Osteocyte (in vitro differentiated cells): ENCODE data around the gene RAVER1. TPM values are rescaled to one million over a fixed set of nuclear protein-coding genes. Genes with fewer than 3 reads are reported as not detected.

ENCODE experiments used
- DNase-seq: peaks from one replicate; pipeline ENCODE4 v3.0.0; 2021; ENCODE audit warnings: mixed read lengths; ENCODE audit not compliant: unreplicated experiment; ENCODE audit errors: extremely low spot score
- H3K27ac Mint-ChIP-seq: one replicate; pipeline ENCODE4 v1.8.0; 2021; ENCODE audit warnings: mild to moderate bottlenecking, mixed read lengths; ENCODE audit not compliant: unreplicated experiment
- H3K27me3 Mint-ChIP-seq: one replicate; pipeline ENCODE4 v1.8.0; 2021; ENCODE audit warnings: mixed read lengths; ENCODE audit not compliant: unreplicated experiment
- H3K36me3 Mint-ChIP-seq: one replicate; pipeline ENCODE4 v1.8.0; 2021; ENCODE audit warnings: mixed read lengths; ENCODE audit not compliant: unreplicated experiment
- H3K4me1 Mint-ChIP-seq: one replicate; pipeline ENCODE4 v1.8.0; 2021; ENCODE audit warnings: mixed read lengths; ENCODE audit not compliant: unreplicated experiment
- H3K4me3 Mint-ChIP-seq: one replicate; pipeline ENCODE4 v1.8.0; 2021; ENCODE audit warnings: mild to moderate bottlenecking, moderate library complexity, mixed read lengths; ENCODE audit not compliant: unreplicated experiment
- H3K9me3 Mint-ChIP-seq: one replicate; pipeline ENCODE4 v1.8.0; 2021; ENCODE audit warnings: mixed read lengths; ENCODE audit not compliant: unreplicated experiment
- CTCF ChIP-seq: fragments of 200-600 bp; sonication (generic); IDR thresholded peaks from 2 replicates; pipeline ENCODE4 v1.5.0; 2021; ENCODE audit warnings: antibody characterized with exemption, mild to moderate bottlenecking, moderate library complexity
- total RNA-seq: library from RNA; stranded (reverse); gene quantifications from 2 replicates; pipeline ENCODE4 v1.2.1, GENCODE V29; 2021

Gene RAVER1
- total RNA-seq, 1 donor from 2014 or later: 45.8 TPM

- H3K27me3 Mint-ChIP-seq: peaks cover 70% of the 10 kb centered on the region
- peaks cover 2% of the 10 kb centered on the region for H3K36me3 Mint-ChIP-seq
- DNase-seq: peak; percentile 83
- H3K9me3 Mint-ChIP-seq: no peaks in the 10 kb centered on the region
- H3K4me1 Mint-ChIP-seq: peaks cover 52% of the 10 kb centered on the region
- no peak overlapping the region for H3K27ac Mint-ChIP-seq
- TF ChIP-seq CTCF: no peak
- H3K4me3 Mint-ChIP-seq: peak overlapping the region; percentile 72
These were observed 41.6 kb downstream of the RAVER1 start for GRCh38 chr19:10291554-10292205.

GRCh38 chr19:10290876-10291553 is 42.3 kb downstream of the RAVER1 start:
- DNase-seq: peak; percentile 83
- TF ChIP-seq CTCF: no peak
- H3K4me3 Mint-ChIP-seq: peak overlapping the region; percentile 72
- peaks cover 68% of the 10 kb centered on the region for H3K27me3 Mint-ChIP-seq
- no peaks in the 10 kb centered on the region for H3K9me3 Mint-ChIP-seq
- H3K36me3 Mint-ChIP-seq: peaks cover 2% of the 10 kb centered on the region
- H3K27ac Mint-ChIP-seq: no peak overlapping the region
- peaks cover 52% of the 10 kb centered on the region for H3K4me1 Mint-ChIP-seq

DNA sequence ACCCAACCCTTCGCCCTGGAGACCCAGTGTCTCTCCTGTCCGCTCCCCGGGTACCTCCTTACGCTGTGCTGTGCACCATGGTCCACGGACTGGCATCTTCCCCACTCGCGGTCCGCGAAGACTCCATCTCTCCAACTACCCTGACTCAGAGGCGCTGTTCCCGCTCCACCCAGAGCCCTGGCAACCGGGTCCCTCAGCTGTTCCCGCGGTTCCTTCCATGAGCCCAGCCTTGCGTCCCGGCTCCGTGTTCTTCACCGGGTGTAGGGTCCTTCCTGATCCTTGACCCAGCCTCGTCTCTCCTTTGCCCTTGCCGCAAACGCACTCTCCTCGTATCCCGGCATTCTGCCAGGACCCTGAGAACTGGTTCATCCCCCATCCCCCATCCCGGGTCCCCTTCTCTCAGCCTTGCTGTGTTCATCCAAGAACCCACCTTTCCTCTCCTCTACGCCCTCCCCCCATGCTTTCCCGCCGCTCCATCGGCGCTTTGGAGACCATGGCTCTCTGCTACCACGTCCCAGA is 42.9 kb downstream of the RAVER1 start:
- H3K27me3 Mint-ChIP-seq: peaks cover 63% of the 10 kb centered on the region
- H3K4me3 Mint-ChIP-seq: peak overlapping the region; percentile 72
- no peak overlapping the region for H3K27ac Mint-ChIP-seq
- DNase-seq: no peak
- no peaks in the 10 kb centered on the region for H3K9me3 Mint-ChIP-seq
- H3K36me3 Mint-ChIP-seq: peaks cover 4% of the 10 kb centered on the region
- TF ChIP-seq CTCF: no peak
- H3K4me1 Mint-ChIP-seq: peaks cover 47% of the 10 kb centered on the region

DNA sequence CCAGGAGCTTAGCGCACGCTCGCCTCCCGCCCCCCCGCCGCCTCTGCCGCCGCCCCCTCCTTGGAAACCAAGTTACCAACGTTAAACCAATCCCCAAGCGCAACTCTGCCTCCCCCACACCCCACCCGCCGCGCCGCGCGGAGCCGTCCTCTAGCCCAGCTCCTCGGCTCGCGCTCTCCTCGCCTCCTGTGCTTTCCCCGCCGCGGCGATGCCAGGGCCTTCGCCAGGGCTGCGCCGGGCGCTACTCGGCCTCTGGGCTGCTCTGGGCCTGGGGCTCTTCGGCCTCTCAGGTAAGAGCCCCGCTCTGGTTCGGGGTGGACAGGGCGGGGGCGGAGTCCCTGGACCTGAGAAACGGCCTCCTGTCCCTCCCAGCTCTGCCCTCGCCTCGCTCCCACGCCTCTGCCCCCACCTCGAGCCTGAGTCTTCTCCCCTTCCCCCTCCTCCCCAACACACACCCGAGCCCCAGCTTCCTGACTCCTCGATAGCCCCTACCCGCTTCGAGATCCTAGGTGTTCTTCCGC is 43.4 kb downstream of the RAVER1 start, which contains the start of gene ICAM5:
TSS of gene ICAM5 (plus strand) at position 117 of the 521 bp plus-strand sequence. CDS start at position 209, 92 bp downstream.
- H3K4me1 Mint-ChIP-seq: peaks cover 46% of the 10 kb centered on the region
- H3K36me3 Mint-ChIP-seq: peaks cover 9% of the 10 kb centered on the region
- peak; percentile 84 for DNase-seq
- H3K27me3 Mint-ChIP-seq: peaks cover 59% of the 10 kb centered on the region
- no peaks in the 10 kb centered on the region for H3K9me3 Mint-ChIP-seq
- H3K27ac Mint-ChIP-seq: no peak within 1 kb of the TSS
- peak within 1 kb of the TSS; percentile 72 for H3K4me3 Mint-ChIP-seq
- no peak for TF ChIP-seq CTCF
